Sciatic nerve (tissue), 2 donors: ENCODE data around the gene INPP5D. TPM values are rescaled to one million over a fixed set of nuclear protein-coding genes. Genes with fewer than 3 reads are reported as not detected.
A peak's percentile ranks its signal among the peaks of the same experiment; 100 is the strongest.
"Not testable (repeated sequence)": the region's sequence is repeated elsewhere in the genome, so short reads cannot be mapped to it uniquely, and the experiment has no call there.

Source experiments
- ATAC-seq: fragments of 200-7000 bp; cut with Tn5 transposase; one replicate; pipeline ENCODE4 v1.9.1; 2020; ENCODE audit warnings: mild to moderate bottlenecking, moderate library complexity
- DNase-seq: peaks from one replicate; pipeline ENCODE4 v3.0.0-alpha.2; 2020; ENCODE audit warnings: low spot score
- intact Hi-C: fragments of 100-400 bp; cut with DNase I; formaldehyde crosslinking; loops from one replicate; pipeline ENCODE4 v1.14.2; 2022
- total RNA-seq: library from RNA; stranded (reverse); fragmentation: NEBNext Ultra II Directional; extraction: Animal tissue kit (Norgen Biotek cat#: 25700); gene quantifications from one replicate; pipeline ENCODE4 v1.2.1, GENCODE V29; 2021
- donor health status: DM: no; HTN: no; CAD: no.
- donor health status: DM: no; HTN: no; CAD: no.

Gene INPP5D
- total RNA-seq: 56.3 TPM

GRCh38 chr2:233059797-233060500 lies at the start of gene INPP5D:
Gene INPP5D, plus strand, starts transcription at chr2:233060342. Its CDS starts 137 bp downstream, at chr2:233060479.
- intact Hi-C loops: loop anchor here (10.0 kb wide), 1 partner anchor 205 kb away; no protein-coding TSS in a partner anchor
- DNase-seq (peak; percentile 64), ATAC-seq (peak; percentile 62)

GRCh38 chr2:233010569-233011267 lies 49.4 kb upstream of the INPP5D start:
- ATAC-seq: no peak
- no peak for DNase-seq
- intact Hi-C loops: no loop called here

- no peak for DNase-seq
- intact Hi-C loops: no loop called here
- ATAC-seq: no peak
Measured at GRCh38 chr2:233011268-233011650, 48.9 kb upstream of the INPP5D start.

- DNase-seq: no peak
- intact Hi-C loops: no loop called here
Measured at GRCh38 chr2:233011702-233012131, 48.4 kb upstream of the INPP5D start.

GRCh38 chr2:233012301-233012971 lies 47.7 kb upstream of the INPP5D start:
- DNase-seq: no peak
- no peak for ATAC-seq
- intact Hi-C loops: no loop called here

More at GRCh38 chr2:233011702-233012131, 48.4 kb upstream of the INPP5D start:
- ATAC-seq: no peak

GRCh38 chr2:233013027-233013461 lies 47.1 kb upstream of the INPP5D start, which contains the start of gene NGEF:
Gene NGEF, minus strand, starts transcription at chr2:233013256. Its CDS starts 38,366 bp downstream, at chr2:232974890.
- DNase-seq: no peak
- intact Hi-C loops: no loop called here
- ATAC-seq: no peak

GRCh38 chr2:233013650-233014049 lies 46.5 kb upstream of the INPP5D start:
- no peak for DNase-seq
- ATAC-seq: no peak
- intact Hi-C loops: no loop called here

- DNase-seq: no peak
- intact Hi-C loops: no loop called here
- no peak for ATAC-seq
Measured at GRCh38 chr2:233015019-233015645, 45.0 kb upstream of the INPP5D start.

GRCh38 chr2:233017947-233018346 lies 42.2 kb upstream of the INPP5D start:
- DNase-seq (no peak), ATAC-seq (no peak)
- intact Hi-C loops: no loop called here

- DNase-seq, ATAC-seq, intact Hi-C loops: not testable (repeated sequence)
Measured at GRCh38 chr2:233019610-233020009, 40.5 kb upstream of the INPP5D start.

GRCh38 chr2:233020454-233020853 lies 39.7 kb upstream of the INPP5D start:
- DNase-seq (no peak), ATAC-seq (no peak)
- intact Hi-C loops: no loop called here

GRCh38 chr2:233021771-233022170 lies 38.4 kb upstream of the INPP5D start:
- no peak for DNase-seq
- no peak for ATAC-seq
- intact Hi-C loops: no loop called here

- intact Hi-C loops: no loop called here
- DNase-seq (no peak), ATAC-seq (no peak)
Measured at GRCh38 chr2:233022561-233022960, 37.6 kb upstream of the INPP5D start.

- no peak for ATAC-seq
- intact Hi-C loops: no loop called here
Measured at GRCh38 chr2:233023007-233023760, 37.0 kb upstream of the INPP5D start.

GRCh38 chr2:233023761-233024410 lies 36.3 kb upstream of the INPP5D start:
- DNase-seq: no peak
- intact Hi-C loops: no loop called here
- ATAC-seq: no peak

More at GRCh38 chr2:233023007-233023760, 37.0 kb upstream of the INPP5D start:
- no peak for DNase-seq

- no peak for DNase-seq
- intact Hi-C loops: no loop called here
- ATAC-seq: no peak
Measured at GRCh38 chr2:233025706-233026105, 34.4 kb upstream of the INPP5D start.

- DNase-seq: no peak
- intact Hi-C loops: no loop called here
- no peak for ATAC-seq
Measured at GRCh38 chr2:233026198-233026813, 33.8 kb upstream of the INPP5D start.

- intact Hi-C loops: no loop called here
- ATAC-seq (no peak), DNase-seq (no peak)
Measured at GRCh38 chr2:233029321-233029720, 30.8 kb upstream of the INPP5D start.
